Measurements from ENCODE around the gene CNGA3.

CNGA3 gene

DNA sequence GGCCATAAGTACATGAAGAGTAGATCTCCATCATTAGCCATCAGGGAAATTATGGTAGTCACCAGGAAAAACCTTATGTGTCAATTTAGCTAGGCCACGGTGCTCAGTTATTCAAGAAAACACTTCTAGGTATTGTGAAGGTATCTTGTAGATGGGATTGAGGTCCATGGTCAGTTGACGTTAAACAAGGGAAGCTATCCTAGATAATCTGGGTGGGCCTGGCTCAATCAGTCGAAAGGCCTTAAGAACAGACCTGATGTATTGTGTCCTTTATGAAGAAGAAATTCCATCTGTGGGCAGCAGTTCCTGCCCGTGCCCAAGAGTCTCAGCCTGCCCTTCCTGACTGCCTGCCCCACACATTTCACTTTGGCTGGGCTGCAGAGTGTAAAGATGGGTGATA, 16.7 kb upstream of the CNGA3 start:
- DNase-seq: no peak

DNA sequence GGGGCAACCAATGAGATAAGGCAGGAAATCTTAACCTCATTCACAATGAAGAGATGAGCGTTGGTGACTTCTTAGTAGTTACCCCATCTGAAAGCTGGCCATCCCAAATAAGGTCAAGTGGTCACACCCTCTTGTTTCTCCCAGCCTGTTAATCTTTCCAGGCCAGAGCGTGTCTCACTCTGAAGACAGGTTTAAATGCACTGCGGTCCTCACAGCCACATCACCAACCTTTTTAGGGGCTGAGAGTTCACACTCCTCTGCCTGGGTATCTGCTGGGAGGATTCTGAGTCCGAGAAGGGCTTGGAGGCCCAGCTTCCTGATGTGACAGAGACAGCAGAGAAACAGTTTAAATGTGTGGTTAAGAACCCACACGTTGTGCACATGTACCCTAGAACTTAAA, 13.3 kb upstream of the CNGA3 start:
- DNase-seq: no peak

DNA sequence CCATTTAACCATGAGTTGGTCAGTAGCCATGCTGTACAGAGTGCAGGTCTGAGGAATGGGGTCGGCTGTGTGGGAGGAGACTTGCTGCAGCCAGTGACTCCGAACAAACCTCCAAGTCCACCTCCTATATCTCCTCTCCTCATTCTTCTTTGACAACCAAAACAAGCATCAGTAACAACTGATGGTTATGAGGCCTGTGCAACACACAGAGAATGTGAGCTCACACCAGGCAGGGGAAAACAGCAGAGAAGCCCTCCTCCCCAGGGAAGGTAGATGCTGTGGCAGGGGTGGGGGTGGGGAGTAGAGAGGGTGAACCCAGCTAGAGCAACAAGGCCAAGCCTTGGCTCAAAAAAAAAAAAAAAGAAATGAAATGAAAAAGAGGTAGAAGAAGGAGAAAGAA, 12.3 kb upstream of the CNGA3 start:
- no peak for DNase-seq

DNA sequence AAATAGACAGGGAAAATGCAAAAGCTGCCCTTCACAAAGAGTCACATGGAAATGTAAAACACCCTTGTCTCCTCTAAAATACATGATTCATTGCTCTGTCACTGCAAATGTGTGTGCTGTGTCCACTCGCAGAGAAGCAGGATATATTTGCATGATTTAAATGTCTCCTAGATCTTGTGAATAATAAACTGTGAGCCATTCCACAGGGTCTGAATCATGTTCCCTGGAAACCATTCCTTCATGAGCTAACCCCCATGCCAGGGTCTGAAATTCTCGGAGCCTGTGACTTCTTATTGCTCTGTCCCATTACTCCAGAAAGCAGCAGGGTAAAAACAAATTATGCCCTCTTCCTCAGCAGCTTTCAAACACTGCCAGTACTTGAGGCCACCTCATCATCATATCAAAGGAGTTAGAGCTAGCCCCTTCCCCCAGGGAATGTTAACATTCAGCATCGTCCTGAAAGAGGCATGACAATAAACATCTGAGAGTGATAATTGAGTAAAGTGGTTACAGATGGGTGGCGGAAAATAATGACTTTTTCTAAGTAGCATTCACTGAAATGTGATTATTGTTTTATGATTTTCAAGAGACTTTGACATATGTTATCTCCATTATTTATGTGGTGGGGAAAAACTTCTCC, 11.7 kb upstream of the CNGA3 start:
- DNase-seq: peak; percentile 82

DNA sequence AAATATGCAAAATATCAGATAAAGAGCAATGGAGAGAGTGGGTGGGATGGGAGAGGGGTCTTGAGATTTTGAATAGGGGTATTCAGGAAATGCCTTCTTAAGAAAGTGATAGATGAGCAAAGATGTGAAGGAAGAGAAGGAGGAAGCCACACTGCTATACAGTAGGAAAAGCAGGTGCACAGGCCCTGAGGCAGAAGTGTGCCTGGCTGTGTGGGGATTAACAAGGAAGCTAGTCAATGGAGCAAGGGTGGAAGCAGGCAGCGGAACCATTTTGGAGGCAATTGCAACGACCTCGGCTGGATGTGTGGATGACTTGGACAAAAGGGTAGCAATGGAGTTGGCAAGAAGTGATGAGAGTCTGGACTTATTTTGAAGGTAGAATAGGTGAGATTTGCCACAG, 11.0 kb upstream of the CNGA3 start:
- DNase-seq: no peak

DNA sequence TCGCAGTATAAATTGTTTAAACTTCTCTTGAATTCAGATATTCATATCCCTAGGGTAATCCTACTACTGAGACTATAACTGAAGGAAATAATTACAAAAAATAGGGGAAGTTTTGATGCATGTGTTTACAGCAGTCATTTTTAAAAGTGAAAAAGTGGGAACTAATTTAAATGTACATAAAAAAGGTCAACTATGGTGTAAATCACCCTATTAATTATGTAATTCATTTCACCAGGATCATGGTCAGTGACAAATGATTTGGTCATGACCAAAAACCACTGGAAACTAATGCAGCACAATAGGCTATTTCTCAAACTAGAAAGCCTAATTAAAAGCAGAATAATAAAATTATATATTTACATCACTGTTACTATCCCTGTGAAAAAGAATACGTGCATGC, 5.0 kb upstream of the CNGA3 start:
- no peak for DNase-seq

DNA sequence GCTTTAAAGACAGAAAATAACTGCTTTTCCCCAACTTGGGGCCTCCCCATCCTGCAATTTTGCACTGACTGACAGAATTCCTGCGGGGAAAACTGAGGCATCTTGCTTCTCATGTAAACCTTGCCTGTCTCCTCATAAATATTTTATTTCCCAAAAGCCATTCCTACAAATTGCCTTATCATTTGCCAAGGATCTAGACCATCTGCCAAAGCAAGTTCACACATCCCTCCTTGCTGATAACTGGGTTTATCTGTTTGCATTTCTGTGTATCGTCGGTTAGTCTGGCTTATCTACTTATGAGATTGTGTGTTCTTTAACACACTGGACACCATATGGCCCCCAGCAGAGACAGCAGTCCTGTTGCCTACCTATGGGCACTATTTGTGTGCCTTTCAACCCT, 3.0 kb upstream of the CNGA3 start:
- no peak for DNase-seq

DNA sequence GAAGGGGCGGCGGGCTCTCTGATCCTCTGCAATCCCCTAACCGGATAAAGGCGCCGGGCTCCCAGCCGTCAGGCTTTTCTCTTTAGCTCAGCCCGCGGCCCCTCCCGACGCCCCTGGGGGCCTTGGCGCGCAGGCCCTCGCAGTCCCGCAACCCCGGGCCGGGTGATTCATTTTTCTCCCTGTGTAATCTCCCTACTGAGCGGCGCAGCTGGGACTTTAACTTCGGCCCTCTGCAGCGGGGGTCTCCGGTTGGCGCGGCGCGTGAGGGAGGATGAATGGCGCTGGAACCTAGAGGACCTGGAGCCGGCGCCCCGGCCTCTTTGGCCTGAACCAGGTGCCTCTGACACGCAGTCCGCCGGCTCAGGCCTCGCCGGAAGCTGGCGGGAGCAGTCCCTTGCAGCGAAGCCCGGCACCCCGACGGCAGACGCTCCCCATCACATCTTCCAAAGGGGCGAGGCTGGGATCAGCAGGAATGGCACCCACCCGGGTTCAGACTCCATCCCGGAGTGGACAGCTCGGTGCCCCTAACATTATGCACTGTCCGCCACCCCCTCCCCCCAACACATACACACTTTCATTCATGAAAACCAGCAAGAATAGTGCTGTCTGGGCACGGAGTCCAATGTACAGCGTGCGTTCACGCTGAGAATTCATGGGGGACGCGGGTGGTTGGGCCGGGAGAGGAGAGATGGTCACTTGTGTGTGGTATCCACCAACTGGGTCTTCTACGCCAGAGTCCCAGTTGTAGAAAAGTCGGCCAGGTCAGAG, 1.2 kb downstream of the CNGA3 start:
- DNase-seq: no peak

DNA sequence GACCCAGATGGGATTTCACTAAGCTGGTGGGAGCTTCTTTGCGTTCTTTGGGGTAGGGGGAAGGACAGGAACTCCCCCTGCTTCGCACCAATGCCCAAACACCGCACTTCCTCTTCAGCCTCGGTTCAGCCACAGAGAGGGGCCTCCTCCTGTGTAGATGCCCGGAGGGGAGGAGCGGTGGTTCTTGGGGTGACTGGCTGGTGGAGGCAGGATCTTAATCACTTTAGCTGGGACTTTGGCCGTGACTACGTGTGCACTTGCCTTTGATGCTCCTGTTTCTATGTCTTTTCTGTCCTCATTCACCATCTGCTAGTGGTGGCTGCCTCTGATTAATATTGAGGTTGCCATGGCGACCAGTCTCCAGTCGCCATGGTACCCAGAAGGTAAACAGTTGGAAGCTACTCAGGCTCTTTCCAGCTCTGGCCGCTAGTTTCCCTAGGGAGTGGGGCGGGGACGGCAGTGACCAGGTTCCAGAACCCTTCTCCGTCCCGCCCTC, 1.9 kb downstream of the CNGA3 start:
- DNase-seq: no peak

DNA sequence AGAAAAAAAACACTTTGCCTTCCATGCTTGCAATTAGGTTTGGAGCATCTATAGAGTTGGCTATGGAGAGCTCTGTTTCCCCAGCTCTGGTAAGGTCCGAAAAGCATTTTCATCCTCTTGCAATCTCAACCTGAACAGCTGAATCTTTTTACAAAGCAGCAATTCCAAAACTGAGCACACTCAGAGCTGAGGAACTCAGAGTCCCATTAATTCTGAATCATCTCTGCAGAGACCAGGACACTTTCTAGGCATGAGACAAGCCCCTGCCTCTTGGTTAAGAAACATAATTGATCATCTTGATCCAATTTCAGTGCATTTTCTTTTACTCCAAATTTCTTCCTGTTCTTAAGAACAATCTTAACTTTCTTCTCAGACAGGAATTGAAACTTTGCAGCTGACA, 4.2 kb downstream of the CNGA3 start:
- DNase-seq: no peak

DNA sequence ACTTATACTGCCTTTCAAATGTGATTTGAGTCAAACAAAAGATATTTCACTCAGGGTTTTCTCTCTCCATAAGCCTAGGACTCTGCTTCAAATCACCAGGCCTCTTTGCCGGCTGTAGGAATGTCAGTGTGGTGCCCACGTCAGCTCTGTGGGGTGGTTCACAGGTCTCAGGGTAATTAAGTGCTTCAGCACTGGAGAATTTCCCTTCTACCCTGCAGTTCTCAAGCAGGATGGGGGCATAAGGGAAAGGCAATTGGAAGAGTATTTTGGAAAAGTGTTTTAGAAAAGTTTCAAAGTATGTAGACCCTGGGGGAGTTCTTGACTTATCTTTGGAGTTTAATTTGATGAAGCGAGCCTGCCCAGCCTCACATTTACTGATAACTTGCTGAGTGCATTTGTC, 9.6 kb downstream of the CNGA3 start:
- no peak for DNase-seq

DNA sequence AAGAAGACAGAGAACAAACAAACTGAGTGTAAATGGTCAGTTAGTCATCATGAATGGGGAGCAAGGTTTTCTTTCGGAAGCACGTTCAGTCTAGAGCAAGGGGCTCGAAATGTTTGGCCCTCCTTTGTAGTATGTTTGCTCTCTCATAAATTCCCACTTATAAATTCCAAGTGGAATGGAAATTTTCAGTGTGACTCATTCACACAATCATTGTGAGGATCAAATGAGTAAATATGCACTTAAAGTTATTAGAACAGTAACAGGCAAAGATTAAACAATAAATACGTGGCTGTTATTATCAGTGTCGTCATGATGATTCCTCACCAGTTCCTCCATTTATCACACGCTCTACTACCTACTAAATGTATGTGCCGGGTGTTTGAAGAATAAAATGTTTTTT, 10.5 kb downstream of the CNGA3 start:
- no peak for DNase-seq

DNA sequence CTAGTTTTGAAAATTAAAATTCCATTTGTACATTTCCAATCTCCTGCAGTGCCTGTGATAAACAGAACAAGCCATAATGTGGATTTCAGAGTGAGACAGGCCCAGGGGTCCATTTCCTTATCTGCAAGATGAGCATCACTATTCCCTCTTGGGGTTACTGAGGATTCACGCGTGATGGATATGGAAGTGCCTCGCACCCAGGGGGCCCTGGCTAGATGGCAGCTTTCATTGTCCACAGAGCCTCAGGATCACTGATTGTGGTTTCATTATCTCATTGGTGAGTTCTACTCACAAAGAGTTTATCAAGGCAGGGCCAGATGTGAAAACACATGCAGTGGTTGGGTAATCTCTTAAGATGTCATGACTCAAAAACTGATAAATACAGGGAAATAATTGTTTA, 11.6 kb downstream of the CNGA3 start:
- DNase-seq: no peak

DNA sequence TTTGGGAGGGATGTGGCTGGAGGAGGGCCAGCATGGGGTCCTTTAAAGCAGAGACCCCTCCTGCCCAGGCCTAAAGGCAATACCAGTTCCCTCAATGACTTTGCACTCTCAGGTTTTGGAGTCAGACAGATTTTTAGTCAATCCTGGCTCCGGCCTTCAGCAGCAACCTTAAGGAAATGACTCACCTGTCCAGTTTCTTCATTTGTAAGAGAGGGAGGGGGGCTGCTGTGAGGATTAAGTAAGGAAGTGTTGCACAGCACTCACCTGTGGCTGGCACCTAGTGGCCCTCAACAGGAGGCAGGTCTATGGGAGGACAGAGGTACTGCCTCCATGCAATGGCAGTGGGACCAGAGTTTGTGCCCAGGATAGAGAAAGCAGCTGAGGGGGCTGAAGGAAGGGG, 13.7 kb downstream of the CNGA3 start:
- DNase-seq: no peak

DNA sequence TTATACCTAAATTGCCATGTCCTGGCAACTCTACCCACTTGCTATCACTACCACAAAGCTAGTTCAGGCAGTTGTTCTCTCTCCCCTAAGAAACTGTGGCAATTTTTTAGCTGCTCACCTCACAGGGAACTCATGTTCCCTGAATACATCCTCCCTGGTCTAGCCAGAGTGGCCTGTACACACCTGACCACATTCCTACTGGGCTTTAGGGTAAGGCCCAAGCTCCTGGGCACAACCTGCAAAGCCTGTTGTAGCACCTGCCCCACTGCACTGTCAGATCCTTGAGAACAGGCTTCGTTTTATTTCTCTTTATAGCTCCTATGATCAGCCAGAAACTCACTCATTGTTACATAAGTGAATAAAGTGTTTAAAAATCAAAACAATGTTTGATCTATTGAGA, 21.5 kb downstream of the CNGA3 start:
- DNase-seq: no peak

DNA sequence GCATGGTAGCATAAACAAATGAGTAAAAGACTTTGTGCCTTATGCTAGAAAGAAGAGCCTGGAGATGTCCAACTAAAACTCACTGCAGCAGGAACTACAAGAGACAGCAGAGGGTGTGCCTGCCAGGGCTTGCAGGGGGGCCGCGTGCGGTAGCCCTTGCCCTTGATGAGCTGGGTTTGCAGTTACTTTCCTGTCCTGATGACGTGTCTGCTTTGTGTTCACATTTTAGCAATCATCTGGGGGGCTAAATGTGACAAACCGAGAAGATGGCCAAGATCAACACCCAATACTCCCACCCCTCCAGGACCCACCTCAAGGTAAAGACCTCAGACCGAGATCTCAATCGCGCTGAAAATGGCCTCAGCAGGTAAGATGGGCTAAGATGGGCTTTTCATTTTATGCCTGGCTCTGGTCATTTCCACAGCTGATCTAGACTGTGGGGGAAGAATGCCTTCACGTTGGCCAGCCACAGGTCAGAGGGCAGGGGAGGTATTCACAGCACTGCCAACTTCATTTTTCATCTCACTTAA, 23.5 kb downstream of the CNGA3 start:
- DNase-seq: no peak

DNA sequence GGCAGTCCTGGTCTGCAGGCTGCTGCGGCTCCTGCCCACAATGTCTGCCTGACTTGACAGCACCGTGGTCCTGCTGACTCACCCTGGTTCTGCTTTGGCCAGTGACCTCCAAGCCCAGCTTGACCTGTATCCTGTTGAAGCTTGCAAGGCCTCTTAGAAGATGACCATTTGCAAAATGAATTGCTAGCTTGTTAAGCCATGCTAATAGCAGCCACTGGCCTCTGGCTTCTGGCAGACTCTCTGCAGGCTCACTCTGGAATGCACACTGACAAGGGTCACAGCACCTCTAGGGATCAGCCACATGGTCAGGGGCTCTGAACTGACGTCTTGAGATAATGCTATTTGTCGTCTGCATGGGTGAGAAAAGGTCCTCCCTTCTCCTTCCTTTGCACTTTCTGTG, 25.9 kb downstream of the CNGA3 start:
- DNase-seq: no peak

DNA sequence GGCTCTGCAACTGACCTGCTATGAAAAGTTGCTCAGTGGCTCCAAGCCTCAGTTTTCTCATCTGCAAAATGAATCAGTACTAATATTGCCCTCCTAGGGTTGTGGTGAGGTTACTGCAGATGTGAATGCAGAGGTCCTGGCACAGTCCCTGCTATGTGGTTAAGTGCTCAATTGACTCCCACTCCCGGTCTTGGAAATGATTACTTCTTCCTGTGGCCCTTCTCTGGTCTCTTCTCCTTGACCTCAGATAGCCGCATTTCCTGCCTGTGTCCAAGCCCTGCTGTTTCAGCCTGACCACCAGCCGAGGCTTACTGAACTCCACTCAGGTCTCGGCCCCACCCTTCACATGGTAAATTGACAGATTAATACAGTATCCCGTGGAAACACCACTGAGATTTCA, 26.3 kb downstream of the CNGA3 start:
- no peak for DNase-seq

DNA sequence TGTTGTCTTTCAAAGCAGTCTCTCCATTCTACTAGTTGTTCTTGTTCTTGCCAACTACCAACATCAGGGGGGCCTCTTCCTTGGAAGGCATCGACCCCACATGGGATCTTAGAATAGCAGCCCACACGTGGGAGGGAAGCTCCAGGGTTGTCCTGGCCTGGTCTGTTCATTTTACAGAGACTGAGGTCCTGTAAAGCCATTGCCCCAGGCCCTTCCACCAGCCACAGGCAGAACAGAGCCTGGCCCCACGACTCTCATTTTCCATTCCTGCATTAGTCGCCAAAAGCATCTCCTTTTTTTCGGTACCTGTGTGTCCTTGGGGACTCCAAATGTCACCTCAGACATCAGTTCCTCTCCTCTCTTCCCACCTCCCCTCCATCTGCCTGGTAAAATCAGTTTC, 28.0 kb downstream of the CNGA3 start:
- DNase-seq: no peak

DNA sequence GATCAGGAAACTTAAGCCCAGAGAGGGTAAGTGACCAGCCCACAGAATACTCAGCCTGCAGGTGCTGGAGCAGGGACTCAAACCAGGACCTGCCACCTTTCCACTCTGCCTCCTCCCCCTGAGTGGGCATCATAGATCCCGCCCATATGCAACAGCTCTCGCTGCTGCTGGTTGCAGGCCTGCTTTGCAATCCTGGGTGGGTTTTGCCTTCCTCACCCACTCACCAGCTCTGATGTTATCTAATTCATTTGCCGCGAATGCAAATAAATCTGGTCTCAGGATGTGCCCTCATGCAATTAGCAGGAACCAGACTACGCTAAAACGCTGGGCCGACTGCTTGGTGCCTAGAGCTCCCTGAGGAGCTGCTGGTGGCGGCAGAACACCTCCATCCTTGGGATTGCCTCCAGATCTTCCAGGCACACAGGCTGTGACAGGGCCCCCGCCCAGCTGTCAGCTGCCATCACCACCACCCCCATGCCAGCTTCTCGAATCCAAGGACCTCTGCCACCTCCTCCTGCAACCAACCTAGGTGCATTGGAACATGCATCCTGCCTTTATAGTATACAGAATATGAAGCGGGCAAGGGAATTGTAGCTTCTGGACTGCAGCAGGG, 28.8 kb downstream of the CNGA3 start:
- no peak for DNase-seq

DNA sequence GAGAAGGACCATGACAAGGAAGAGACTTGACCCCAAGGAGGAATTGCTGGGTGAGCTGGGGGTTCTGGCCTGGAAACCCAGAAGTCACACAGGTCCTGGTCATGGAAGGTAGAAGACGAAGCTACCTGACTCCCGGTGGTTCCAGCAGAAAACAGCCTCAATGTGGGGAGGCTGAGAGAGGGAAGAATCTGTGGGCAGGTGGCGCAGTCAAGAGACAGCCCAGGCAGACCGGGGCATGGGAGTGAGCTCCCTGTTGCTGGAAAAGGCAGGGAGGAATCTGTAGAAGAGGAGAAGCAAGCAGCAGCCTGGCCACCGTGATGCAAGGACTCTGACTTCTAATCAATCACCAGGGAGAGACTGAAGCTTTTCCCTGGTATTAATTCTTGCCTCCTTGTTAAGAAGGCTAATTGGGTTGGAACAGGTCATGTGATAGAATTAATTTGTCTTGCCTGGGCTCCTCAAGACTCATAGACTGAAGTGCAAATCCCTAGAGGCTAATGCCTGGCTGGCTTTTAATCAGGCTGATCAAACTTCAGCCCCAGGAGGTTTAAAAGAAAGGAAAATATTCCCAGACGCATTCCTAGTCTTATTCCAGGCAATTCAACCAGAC, 30.1 kb downstream of the CNGA3 start:
- DNase-seq: no peak

DNA sequence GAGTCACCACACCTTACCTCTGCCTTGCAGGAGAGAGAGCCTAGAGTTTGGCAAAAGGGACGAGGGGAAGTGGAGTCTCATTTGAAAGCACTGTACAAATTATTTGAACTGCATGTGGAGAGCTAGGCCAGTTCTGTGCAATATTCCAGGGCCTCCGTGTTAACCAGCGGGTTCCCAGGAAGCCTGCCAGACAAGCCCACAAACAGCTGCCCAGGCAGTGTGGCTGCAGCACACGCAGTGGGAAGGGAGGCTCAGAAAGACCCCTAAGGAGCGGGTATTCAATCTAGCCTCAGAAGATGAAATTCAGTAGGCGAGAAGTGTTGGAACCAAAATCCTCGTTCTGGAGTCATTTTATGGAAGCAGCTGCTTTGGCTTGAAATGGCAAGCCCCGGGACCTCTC, 30.7 kb downstream of the CNGA3 start:
- no peak for DNase-seq

DNA sequence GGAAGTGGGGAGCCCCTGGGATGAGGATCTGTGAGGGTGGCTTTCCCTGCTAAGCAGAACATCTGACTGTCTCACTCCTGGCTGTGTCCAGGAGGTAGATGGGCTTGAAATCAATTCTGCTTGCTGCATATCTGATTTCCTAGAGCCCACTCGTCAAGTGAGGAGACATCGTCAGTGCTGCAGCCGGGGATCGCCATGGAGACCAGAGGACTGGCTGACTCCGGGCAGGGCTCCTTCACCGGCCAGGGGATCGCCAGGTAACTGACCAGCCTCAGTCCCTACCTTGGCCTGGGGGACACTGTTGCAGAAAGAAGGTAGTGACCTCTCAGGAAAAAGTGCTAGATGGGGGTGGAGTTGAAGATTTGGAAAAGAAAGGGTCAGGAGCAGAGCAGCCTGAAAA, 31.3 kb downstream of the CNGA3 start:
- DNase-seq: no peak

DNA sequence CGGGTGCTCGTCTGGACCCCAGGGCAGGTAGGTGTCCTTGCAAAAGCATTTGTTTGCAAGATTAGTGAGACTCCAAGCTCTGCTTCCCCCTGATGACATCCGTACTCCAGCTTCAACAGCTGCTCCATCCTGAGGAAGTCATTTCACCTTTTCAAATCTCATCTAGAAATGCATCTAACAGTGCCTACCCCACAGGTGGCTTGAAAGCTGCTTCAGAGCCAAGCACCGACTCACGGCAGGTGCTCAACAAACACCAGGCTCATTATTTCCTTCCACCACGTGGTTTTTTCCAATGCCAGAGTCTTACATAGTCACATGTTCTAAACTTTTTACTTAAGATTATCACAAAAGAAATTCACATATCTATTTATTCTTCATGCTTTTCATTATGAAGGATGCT, 31.9 kb downstream of the CNGA3 start:
- no peak for DNase-seq
